GM12878 (cell line): ENCODE measurements around the gene TBL1XR1. TPM values are rescaled to one million over a fixed set of nuclear protein-coding genes. Genes with fewer than 3 reads are reported as not detected.
A peak's percentile ranks its signal among the peaks of the same experiment; 100 is the strongest.

Experiments used
- CBX5 ChIP-seq: sonication (generic); IDR thresholded peaks from 2 replicates; pipeline ENCODE4 v1.6.1; 2016; ENCODE audit warnings: low read depth, moderate library complexity, mild to moderate bottlenecking, inconsistent platforms
- CEBPB ChIP-seq, 2 experiments: fragments of 150-350 bp in 1 of 2; IDR thresholded peaks; 2 replicates each; pipeline ENCODE4 v1.6.1; 2012 to 2014; ENCODE audit warnings: low read depth in 2 of 2, low read length in 2 of 2, borderline replicate concordance in 1 of 2, inconsistent platforms in 1 of 2
- EGR1 ChIP-seq, 2 experiments: IDR thresholded peaks; 1 replicate in 1 of 2; 2 replicates in 1 of 2; pipeline ENCODE4 v1.6.1; 2011 to 2012; ENCODE audit warnings: low read depth in 2 of 2, low read length in 2 of 2, borderline replicate concordance in 1 of 2, mild to moderate bottlenecking in 1 of 2, moderate library complexity in 1 of 2
- ESRRA ChIP-seq: IDR thresholded peaks from 2 replicates; pipeline ENCODE4 v1.6.1; 2012; ENCODE audit warnings: mild to moderate bottlenecking, low read length, improper control_type of control experiment
- FOS ChIP-seq: IDR thresholded peaks from 3 replicates; pipeline ENCODE4 v1.6.1; 2011; ENCODE audit warnings: borderline replicate concordance; ENCODE audit not compliant: insufficient read length; ENCODE audit errors: extremely low read depth
- IKZF2 ChIP-seq, 2 experiments: fragments of 450-650 bp; IDR thresholded peaks; 2 replicates each; pipeline ENCODE4 v1.6.1; 2017; ENCODE audit warnings: mild to moderate bottlenecking in 2 of 2, moderate library complexity in 2 of 2
- IRF4 ChIP-seq: IDR thresholded peaks from 2 replicates; pipeline ENCODE4 v1.6.1; 2011; ENCODE audit warnings: low read depth, low read length
- MAX ChIP-seq: IDR thresholded peaks from 2 replicates; pipeline ENCODE4 v1.6.1; 2012; ENCODE audit warnings: low read depth, low read length, improper control_type of control experiment
- MYC ChIP-seq: IDR thresholded peaks from 2 replicates; pipeline ENCODE4 v1.6.1; 2011; ENCODE audit warnings: mild to moderate bottlenecking, low read length, moderate library complexity, inconsistent platforms; ENCODE audit not compliant: insufficient read depth, insufficient replicate concordance, insufficient read length, severe bottlenecking
- NFYA ChIP-seq: IDR thresholded peaks from 2 replicates; pipeline ENCODE4 v1.6.1; 2011; ENCODE audit warnings: low read depth, mild to moderate bottlenecking, low read length, improper control_type of control experiment, borderline replicate concordance
- PAX5 ChIP-seq: IDR thresholded peaks from 2 replicates; pipeline ENCODE4 v1.6.1; 2011; ENCODE audit warnings: low read depth, low read length, borderline replicate concordance
- POLR2AphosphoS2 ChIP-seq: IDR thresholded peaks from 2 replicates; pipeline ENCODE4 v1.6.1; 2011; ENCODE audit warnings: low read depth, mild to moderate bottlenecking, low read length, improper control_type of control experiment, moderate library complexity
- RAD51 ChIP-seq: fragments of 450-650 bp; IDR thresholded peaks from 2 replicates; pipeline ENCODE4 v1.6.1; 2016; ENCODE audit warnings: moderate library complexity, mild to moderate bottlenecking, inconsistent platforms
- RUNX3 ChIP-seq: IDR thresholded peaks from 2 replicates; pipeline ENCODE4 v1.6.1; 2012; ENCODE audit warnings: low read length, inconsistent platforms
- SKIL ChIP-seq: fragments of 450-650 bp; IDR thresholded peaks from 2 replicates; pipeline ENCODE4 v1.6.1; 2017; ENCODE audit warnings: mild to moderate bottlenecking, low read depth, inconsistent platforms; ENCODE audit not compliant: poor library complexity, severe bottlenecking
- SMARCA5 ChIP-seq: fragments of 450-650 bp; IDR thresholded peaks from 2 replicates; pipeline ENCODE4 v1.6.1; 2017; ENCODE audit warnings: mild to moderate bottlenecking
- SREBF1 ChIP-seq: IDR thresholded peaks from 2 replicates; pipeline ENCODE4 v1.6.1; 2012; ENCODE audit warnings: mild to moderate bottlenecking, low read length
- STAT1 ChIP-seq: fragments of 450-650 bp; conservative IDR thresholded peaks from 2 replicates; pipeline ENCODE4 v1.6.1; 2014; ENCODE audit warnings: antibody characterized with exemption, mild to moderate bottlenecking
- STAT3 ChIP-seq: IDR thresholded peaks from 2 replicates; pipeline ENCODE4 v1.6.1; 2011; ENCODE audit warnings: low read depth, low read length, improper control_type of control experiment
- TCF12 ChIP-seq: IDR thresholded peaks from 2 replicates; pipeline ENCODE4 v1.6.1; 2011; ENCODE audit warnings: low read depth, mild to moderate bottlenecking, low read length
- TCF3 ChIP-seq: IDR thresholded peaks from 2 replicates; pipeline ENCODE4 v1.6.1; 2012; ENCODE audit warnings: low read depth, mild to moderate bottlenecking, low read length, borderline replicate concordance; ENCODE audit not compliant: insufficient read depth
- ZBTB4 ChIP-seq: fragments of 450-650 bp; formaldehyde crosslinking; IDR thresholded peaks from 2 replicates; pipeline ENCODE4 v1.4.0; 2022; ENCODE audit warnings: mild to moderate bottlenecking, moderate library complexity
- ZNF687 ChIP-seq: fragments of 450-650 bp; IDR thresholded peaks from 2 replicates; pipeline ENCODE4 v1.6.1; 2017; ENCODE audit warnings: mild to moderate bottlenecking, moderate library complexity
- polyA plus RNA-seq, 11 experiments: library from polyadenylated mRNA; depleted of rRNA in 4 of 11; unstranded in 6 of 11; stranded (reverse) in 5 of 11; fragments of >200 nt; fragmentation: Nextera tagmentation in 4 of 11; fragmentation: Illumina TruSeq in 1 of 11; extraction: Ambion mirVana in 4 of 11; extraction: Trizol in 1 of 11; gene quantifications; 1 replicate in 1 of 11; 2 replicates in 10 of 11; pipeline versions ENCODE4 v1.2.1 to v1.2.3, GENCODE V29; 2011 to 2016; ENCODE audit warnings: inconsistent platforms in 2 of 11, missing spikeins in 2 of 11, low read depth in 1 of 11
- total RNA-seq, 4 experiments: library from RNA; depleted of rRNA in 3 of 4; stranded (reverse); fragments of >200 nt in 3 of 4; fragmentation: Illumina TruSeq in 1 of 4; extraction: Trizol in 1 of 4; gene quantifications; 2 replicates each; pipeline versions ENCODE4 v1.2.1 to v1.2.3, GENCODE V29; 2013 to 2021

The TBL1XR1 gene
- total and polyA plus RNA-seq, 10 of the 15 experiments (the other 5 are each of a cell fraction or from before 2014, with no cell fraction given), result 13.0 to 115 (median 60.4) TPM

- no peak for TF ChIP-seq ZNF687
- TF ChIP-seq STAT1, result no peak
- TF ChIP-seq SREBF1, result no peak
- TF ChIP-seq MAX, result no peak
- no peak for TF ChIP-seq EGR1 (IDR thresholded peaks at IDR 0.05; ENCODE audit: borderline replicate concordance in 1 of 2, low read depth in 2 of 2, low read length in 2 of 2)
- peak; percentile 98 for TF ChIP-seq TCF3
- TF ChIP-seq SMARCA5, result no peak
- TF ChIP-seq FOS, result no peak
- no peak for TF ChIP-seq SKIL
- peak; percentile 93 for TF ChIP-seq TCF12
- 0 out of 2 replicates have a peak, but pooled peaks have one; percentile 51 for TF ChIP-seq CBX5
- TF ChIP-seq ZBTB4, result no peak
- TF ChIP-seq RAD51, result no peak
- TF ChIP-seq CEBPB (IDR thresholded peaks at IDR 0.05; ENCODE audit: borderline replicate concordance in 1 of 2, low read depth in 2 of 2, low read length in 2 of 2), result no peak
- peak; percentile 39; the same call in 1 of the 2 replicates for TF ChIP-seq RUNX3
- peak; percentile 86 for TF ChIP-seq IRF4
- TF ChIP-seq ESRRA, result no peak
- TF ChIP-seq PAX5, result peak; percentile 78; the same call in 1 of the 2 replicates
- TF ChIP-seq NFYA, result no peak
- TF ChIP-seq STAT3, result no peak
- no peak for TF ChIP-seq MYC
- TF ChIP-seq POLR2AphosphoS2, result no peak
- no peak for TF ChIP-seq IKZF2 (IDR thresholded peaks at IDR 0.05)
Measured at GRCh38 chr3:177057768-177058167, 139.5 kb downstream of the TBL1XR1 start (continued).
